Spleen (tissue), 11 donors: Measurements from ENCODE around the gene TCIRG1. TPM values are rescaled to one million over a fixed set of nuclear protein-coding genes. Genes with fewer than 3 reads are reported as not detected.
A peak's percentile ranks its signal among the peaks of the same experiment; 100 is the strongest.

ENCODE experiments used
- DNase-seq: peaks from one replicate; pipeline ENCODE4 v3.0.0-alpha.2; 2020
- H3K27ac ChIP-seq, 8 donors: fragments of 200-600 bp; sonication (generic) in 7 of 8; 1 replicate in 4 of 8; 2 replicates in 4 of 8; pipeline versions ENCODE4 v1.5.0 to v1.8.0; 2016 to 2021; ENCODE audit warnings: inconsistent platforms in 4 of 8, mild to moderate bottlenecking in 4 of 8, moderate library complexity in 1 of 8
- H3K27me3 ChIP-seq, 7 donors: fragments of 200-600 bp; sonication (generic) in 6 of 7; replicated peaks in 1 of 7; 1 replicate in 4 of 7; 2 replicates in 3 of 7; pipeline versions ENCODE4 v1.5.0 to v1.8.0; 2016 to 2021; ENCODE audit warnings: inconsistent platforms in 3 of 7, mild to moderate bottlenecking in 1 of 7
- H3K36me3 ChIP-seq, 6 donors: fragments of 200-600 bp; sonication (generic) in 5 of 6; 1 replicate in 4 of 6; 2 replicates in 2 of 6; pipeline versions ENCODE4 v1.5.0 to v1.8.0; 2016 to 2021; ENCODE audit warnings: inconsistent platforms in 2 of 6
- H3K4me1 ChIP-seq, 6 donors: fragments of 200-600 bp; sonication (generic) in 5 of 6; 1 replicate in 3 of 6; 2 replicates in 3 of 6; pipeline versions ENCODE4 v1.5.0 to v1.8.0; 2016 to 2021; ENCODE audit warnings: inconsistent platforms in 3 of 6
- H3K4me3 ChIP-seq, 8 donors: fragments of 200-600 bp; sonication (generic) in 7 of 8; 1 replicate in 4 of 8; 2 replicates in 4 of 8; pipeline versions ENCODE4 v1.5.0 to v1.8.0; 2016 to 2021; ENCODE audit warnings: inconsistent platforms in 4 of 8, mild to moderate bottlenecking in 4 of 8, moderate library complexity in 2 of 8
- H3K9me3 ChIP-seq, 8 donors: fragments of 200-600 bp; sonication (generic) in 7 of 8; 1 replicate in 4 of 8; 2 replicates in 4 of 8; pipeline versions ENCODE4 v1.5.0 to v1.8.0; 2016 to 2021; ENCODE audit warnings: inconsistent platforms in 4 of 8
- CTCF ChIP-seq, 11 experiments: fragments of 200-600 bp in 7 of 11; fragments of 450-650 bp in 4 of 11; sonication (generic) in 4 of 11; IDR thresholded peaks in 8 of 11; conservative IDR thresholded peaks in 3 of 11; 1 replicate in 7 of 11; 2 replicates in 4 of 11; pipeline versions ENCODE4 v1.4.0 to v1.8.0; 2016 to 2021; ENCODE audit warnings: antibody characterized with exemption in 11 of 11, inconsistent platforms in 4 of 11, mild to moderate bottlenecking in 1 of 11
- POLR2A ChIP-seq, 3 donors: fragments of 450-650 bp; IDR thresholded peaks; one replicate each; pipeline ENCODE4 v1.5.1; 2017; ENCODE audit warnings: antibody characterized with exemption in 3 of 3, mild to moderate bottlenecking in 1 of 3
- POLR2AphosphoS5 ChIP-seq, 3 donors: sonication (generic); formaldehyde crosslinking; IDR thresholded peaks; one replicate each; pipeline ENCODE4 v1.5.1; 2017; ENCODE audit warnings: antibody characterized with exemption in 3 of 3
- WGBS, 5 donors: extraction: QIAGEN DNeasy Blood & Tissue Kit in 3 of 5; methylation state at CpG; one replicate each; pipeline versions ENCODE4 v1.1.5 to v1.1.7; 2013 to 2018; 5-methylcytosine and 5-hydroxymethylcytosine counted together
- intact Hi-C: fragments of 100-400 bp; cut with DNase I; formaldehyde crosslinking; loops from one replicate; pipeline ENCODE4 v1.15.0; 2023; ENCODE audit warnings: low total_unique reads
- polyA plus RNA-seq, 3 donors: library from polyadenylated mRNA; stranded (reverse); fragments of 200-250 nt; gene quantifications; one replicate each; pipeline ENCODE4 v1.2.1, GENCODE V29; 2013
- total RNA-seq, 7 donors: library from RNA; depleted of rRNA in 3 of 7; stranded (reverse); fragments of >200 nt in 3 of 7; fragmentation: NEBNext Ultra II Directional in 4 of 7; extraction: Animal tissue kit (Norgen Biotek cat#: 25700) in 4 of 7; gene quantifications; one replicate each; pipeline versions ENCODE4 v1.1.0 to v1.2.1, GENCODE V29; 2016 to 2021
- donor health status: healthy with polysubstance abuse.
- donor health status: DM: no; HTN: no; CAD: no; lungs with moderate emphysema.
- donor health status: DM: no; HTN: no; CAD: no.
- donor health status: Bipolar disorder and iron deficiency.
- donor health status: healthy.
- donor health status: DM: no; HTN: no; CAD: no.
- donor health status: DM: yes; HTN: yes; CAD: no.

The TCIRG1 gene
- total and polyA plus RNA-seq, 10 donors = 199 to 707 (median 377) TPM

DNA sequence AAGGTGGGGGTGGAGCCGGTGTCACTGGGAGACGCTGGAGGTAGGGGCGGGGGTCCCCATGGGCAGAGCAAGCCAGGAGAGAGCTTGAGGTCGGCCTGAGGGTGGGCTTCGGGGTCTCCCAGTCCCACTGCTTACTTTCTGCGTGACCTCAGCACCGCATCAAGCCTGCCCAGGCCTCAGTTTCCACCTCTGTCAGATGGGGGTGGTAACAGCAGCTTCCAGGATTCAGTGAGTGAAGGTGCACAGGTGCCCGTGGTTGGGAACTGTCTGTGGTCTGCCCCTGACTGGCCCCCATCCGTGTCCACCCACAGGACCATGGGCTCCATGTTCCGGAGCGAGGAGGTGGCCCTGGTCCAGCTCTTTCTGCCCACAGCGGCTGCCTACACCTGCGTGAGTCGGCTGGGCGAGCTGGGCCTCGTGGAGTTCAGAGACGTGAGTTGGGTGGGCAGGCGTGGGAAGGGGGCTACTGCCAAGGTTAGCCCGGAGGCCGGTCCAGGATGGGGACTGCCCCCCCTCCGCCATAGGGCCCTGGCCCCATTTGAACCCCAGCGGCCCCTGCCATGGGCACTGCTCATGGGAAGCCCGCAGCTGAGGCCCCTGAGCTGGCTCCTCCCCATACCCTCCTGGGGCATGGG lies 2.2 kb downstream of the TCIRG1 start:
- peaks cover 37 to 75% (median 62%) of the 10 kb centered on the region in 6 donors for H3K4me1 ChIP-seq

GRCh38 chr11:68041617-68042218 lies 2.9 kb downstream of the TCIRG1 start:
- intact Hi-C loops = no loop called here
- 73 to 84% (median 82%) methylated on average over 11 to 12 of the region's 12 CpGs for WGBS, 5 donors
- Histone ChIP-seq H3K27ac (peak overlapping the region in 6 of 8 donors; percentile 85 to 97 (median 94)), H3K36me3 (peaks cover 0 to 58% (median 55%) of the 10 kb centered on the region in 6 donors), H3K9me3 (no peaks in the 10 kb centered on the region), H3K27me3 (no peaks in the 10 kb centered on the region), H3K4me3 (peak overlapping the region in 2 of 8 donors; percentile 82 to 97), H3K4me1 (peaks cover 31 to 68% (median 56%) of the 10 kb centered on the region in 6 donors)
- TF ChIP-seq POLR2AphosphoS5 (IDR thresholded peaks at IDR 0.05) (no peak), CTCF (IDR thresholded peaks at IDR 0.05 in 8 of 11, conservative IDR thresholded peaks at IDR 0.05 in 3 of 11) (no peak), POLR2A (IDR thresholded peaks at IDR 0.05) (no peak)
- no peak for DNase-seq

More for the DNA sequence above, 2.2 kb downstream of the TCIRG1 start:
- 70 to 81% (median 77%) methylated on average over 18 to 23 of the region's 23 CpGs for WGBS, 5 donors
- TF ChIP-seq POLR2AphosphoS5 (IDR thresholded peaks at IDR 0.05) (no peak), CTCF (IDR thresholded peaks at IDR 0.05 in 8 of 11, conservative IDR thresholded peaks at IDR 0.05 in 3 of 11) (no peak), POLR2A (IDR thresholded peaks at IDR 0.05) (no peak)
- H3K36me3 ChIP-seq = peaks cover 0 to 53% (median 48%) of the 10 kb centered on the region in 6 donors
- intact Hi-C loops = no loop called here
- no peaks in the 10 kb centered on the region for H3K9me3 ChIP-seq
- H3K27me3 ChIP-seq = no peaks in the 10 kb centered on the region
- peak overlapping the region; percentile 67 to 97 (median 86) for H3K4me3 ChIP-seq
- H3K27ac ChIP-seq = peak overlapping the region; percentile 85 to 97 (median 92)
- DNase-seq = peak; percentile 84

GRCh38 chr11:68042219-68043028 lies 3.6 kb downstream of the TCIRG1 start:
- H3K36me3 ChIP-seq = peaks cover 0 to 65% (median 60%) of the 10 kb centered on the region in 6 donors
- no peaks in the 10 kb centered on the region for H3K9me3 ChIP-seq
- DNase-seq = peak; percentile 81
- TF ChIP-seq CTCF (IDR thresholded peaks at IDR 0.05 in 8 of 11, conservative IDR thresholded peaks at IDR 0.05 in 3 of 11) (no peak), POLR2A (IDR thresholded peaks at IDR 0.05) (no peak), POLR2AphosphoS5 (IDR thresholded peaks at IDR 0.05) (no peak)
- intact Hi-C loops = no loop called here
- peaks cover 25 to 61% (median 49%) of the 10 kb centered on the region in 6 donors for H3K4me1 ChIP-seq
- no peak overlapping the region for H3K4me3 ChIP-seq
- H3K27ac ChIP-seq = peak overlapping the region in 3 of 8 donors; percentile 94 to 97 (median 97)
- WGBS, 5 donors = 91 to 96% (median 93%) methylated on average over 17 to 27 of the region's 27 CpGs
- H3K27me3 ChIP-seq = no peaks in the 10 kb centered on the region
